ENCODE measurements around the gene HMCN1.

- TF ChIP-seq, protein P1, sequence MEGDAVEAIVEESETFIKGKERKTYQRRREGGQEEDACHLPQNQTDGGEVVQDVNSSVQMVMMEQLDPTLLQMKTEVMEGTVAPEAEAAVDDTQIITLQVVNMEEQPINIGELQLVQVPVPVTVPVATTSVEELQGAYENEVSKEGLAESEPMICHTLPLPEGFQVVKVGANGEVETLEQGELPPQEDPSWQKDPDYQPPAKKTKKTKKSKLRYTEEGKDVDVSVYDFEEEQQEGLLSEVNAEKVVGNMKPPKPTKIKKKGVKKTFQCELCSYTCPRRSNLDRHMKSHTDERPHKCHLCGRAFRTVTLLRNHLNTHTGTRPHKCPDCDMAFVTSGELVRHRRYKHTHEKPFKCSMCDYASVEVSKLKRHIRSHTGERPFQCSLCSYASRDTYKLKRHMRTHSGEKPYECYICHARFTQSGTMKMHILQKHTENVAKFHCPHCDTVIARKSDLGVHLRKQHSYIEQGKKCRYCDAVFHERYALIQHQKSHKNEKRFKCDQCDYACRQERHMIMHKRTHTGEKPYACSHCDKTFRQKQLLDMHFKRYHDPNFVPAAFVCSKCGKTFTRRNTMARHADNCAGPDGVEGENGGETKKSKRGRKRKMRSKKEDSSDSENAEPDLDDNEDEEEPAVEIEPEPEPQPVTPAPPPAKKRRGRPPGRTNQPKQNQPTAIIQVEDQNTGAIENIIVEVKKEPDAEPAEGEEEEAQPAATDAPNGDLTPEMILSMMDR (IDR thresholded peaks at IDR 0.05): no peak
- no peak for TF ChIP-seq POLR2A (IDR thresholded peaks at IDR 0.05)
These were observed 409.3 kb downstream of the HMCN1 start for GRCh38 chr1:186143481-186143880.

Data from thyroid gland (tissue), 4 donors.